Fibroblast of the aortic adventitia (primary cell): Measurements from ENCODE around the gene PRAC1. TPM values are rescaled to one million over a fixed set of nuclear protein-coding genes. Genes with fewer than 3 reads are reported as not detected.

Experiments used
- DNase-seq: peaks from one replicate; pipeline ENCODE4 v3.0.0-alpha.2; 2010; ENCODE audit warnings: low read depth
- H3K4me3 ChIP-seq: 2 replicates; pipeline ENCODE4 v1.5.1; 2011; ENCODE audit warnings: low read depth, mild to moderate bottlenecking, control low read depth, low read length, moderate library complexity
- CTCF ChIP-seq: IDR thresholded peaks from 2 replicates; pipeline ENCODE4 v1.5.1; 2011; ENCODE audit warnings: mild to moderate bottlenecking, low read length, control low read depth, inconsistent platforms; ENCODE audit not compliant: insufficient read depth
- total RNA-seq: library from RNA; depleted of rRNA; stranded (reverse); fragments of >200 nt; gene quantifications from 2 replicates; pipeline ENCODE4 v1.2.3, GENCODE V29; 2012; ENCODE audit warnings: low replicate concordance

Gene PRAC1
- total RNA-seq, 1 donor, result not detected

- DNase-seq, result no peak
- no peak for TF ChIP-seq CTCF
- H3K4me3 ChIP-seq, result no peak overlapping the region
Measured at GRCh38 chr17:48730240-48730550, 7.9 kb upstream of the PRAC1 start.

GRCh38 chr17:48729335-48730239 is 7.3 kb upstream of the PRAC1 start:
- DNase-seq, result no peak
- H3K4me3 ChIP-seq, result no peak overlapping the region
- TF ChIP-seq CTCF, result no peak

- peak; percentile 27 for DNase-seq
- TF ChIP-seq CTCF, result no peak
- H3K4me3 ChIP-seq, result no peak within 1 kb of the TSS
Measured at GRCh38 chr17:48728232-48729231, 6.2 kb upstream of the PRAC1 start, which contains the start of gene HOXB13. HOXB13 (minus strand) TSS chr17:48728750; CDS start chr17:48728593, 157 bp downstream.

GRCh38 chr17:48727415-48728175 is 5.3 kb upstream of the PRAC1 start:
- no peak overlapping the region for H3K4me3 ChIP-seq
- TF ChIP-seq CTCF, result no peak
- no peak for DNase-seq

GRCh38 chr17:48726916-48727286 is 4.6 kb upstream of the PRAC1 start:
- TF ChIP-seq CTCF, result no peak
- DNase-seq, result no peak
- no peak overlapping the region for H3K4me3 ChIP-seq
